Suppressor macrophage (primary cell): Measurements from ENCODE around the gene DDX54.

ENCODE experiments used
- DNase-seq, 4 experiments: peaks; one replicate each; pipeline ENCODE4 v3.0.0-alpha.2; 2020 to 2022

The DDX54 gene

DNA sequence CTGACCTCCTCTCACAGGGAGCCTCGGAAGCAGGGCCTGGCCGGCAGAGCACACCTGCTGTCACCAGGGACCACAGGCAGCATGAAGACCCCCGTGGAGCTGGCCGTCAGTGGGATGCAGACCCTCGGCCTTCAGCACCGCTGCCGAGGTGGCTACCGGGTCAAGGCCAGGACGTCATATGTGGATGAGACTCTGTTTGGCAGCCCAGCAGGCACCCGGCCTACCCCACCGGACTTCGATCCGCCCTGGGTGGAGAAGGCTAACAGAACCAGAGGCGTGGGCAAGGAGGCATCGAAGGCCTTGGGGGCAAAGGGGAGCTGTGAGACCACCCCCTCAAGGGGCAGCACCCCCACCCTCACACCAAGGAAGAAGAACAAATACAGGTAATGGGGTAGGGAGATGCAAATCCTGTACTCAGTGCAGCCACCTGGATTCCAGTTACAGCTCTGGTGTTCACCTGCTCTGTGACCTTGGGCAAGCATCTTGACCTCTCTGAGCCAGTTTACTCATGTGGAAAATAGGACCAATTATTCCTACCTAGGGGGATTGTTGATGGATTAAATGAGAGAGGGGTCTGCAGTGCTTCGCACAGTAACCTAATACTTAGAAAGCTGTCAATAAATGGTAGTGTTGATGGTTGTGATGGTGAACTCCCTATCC is 1.5 kb upstream of the DDX54 start:
- no peak for DNase-seq

DNA sequence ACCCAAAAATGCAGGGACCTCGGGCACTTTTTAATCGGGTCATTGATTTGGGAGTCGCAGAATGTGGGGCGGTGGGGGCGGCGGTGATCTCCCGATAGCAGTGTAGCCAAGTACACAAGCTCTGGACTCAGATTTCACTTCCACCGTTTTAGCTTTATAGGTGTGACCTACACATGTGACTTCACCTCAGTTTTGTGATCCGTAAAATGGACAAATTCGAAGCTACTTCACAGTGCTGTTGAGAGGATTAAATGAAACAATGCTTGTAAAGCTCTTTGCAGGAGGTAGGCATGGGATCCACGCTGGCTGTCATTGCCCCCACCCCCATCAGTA is 721 bp upstream of the DDX54 start:
- peak in 1 of 4 experiments; percentile 13 for DNase-seq

DNA sequence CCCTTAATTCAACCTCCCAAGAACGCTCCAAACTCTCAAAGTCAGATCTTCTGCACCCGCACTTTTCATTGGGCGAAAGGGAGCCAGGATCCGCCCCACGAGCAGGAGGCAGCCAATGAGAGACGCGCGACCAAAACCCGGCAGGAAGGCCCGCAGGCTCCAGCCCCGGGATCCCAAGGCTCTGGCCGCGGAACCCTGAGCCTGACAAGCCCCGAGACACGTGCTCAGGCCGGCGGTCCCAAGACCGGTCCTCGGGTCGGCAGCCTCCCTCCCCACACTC is 438 bp downstream of the DDX54 start:
- peak; percentile 91 to 96 (median 94) for DNase-seq

DNA sequence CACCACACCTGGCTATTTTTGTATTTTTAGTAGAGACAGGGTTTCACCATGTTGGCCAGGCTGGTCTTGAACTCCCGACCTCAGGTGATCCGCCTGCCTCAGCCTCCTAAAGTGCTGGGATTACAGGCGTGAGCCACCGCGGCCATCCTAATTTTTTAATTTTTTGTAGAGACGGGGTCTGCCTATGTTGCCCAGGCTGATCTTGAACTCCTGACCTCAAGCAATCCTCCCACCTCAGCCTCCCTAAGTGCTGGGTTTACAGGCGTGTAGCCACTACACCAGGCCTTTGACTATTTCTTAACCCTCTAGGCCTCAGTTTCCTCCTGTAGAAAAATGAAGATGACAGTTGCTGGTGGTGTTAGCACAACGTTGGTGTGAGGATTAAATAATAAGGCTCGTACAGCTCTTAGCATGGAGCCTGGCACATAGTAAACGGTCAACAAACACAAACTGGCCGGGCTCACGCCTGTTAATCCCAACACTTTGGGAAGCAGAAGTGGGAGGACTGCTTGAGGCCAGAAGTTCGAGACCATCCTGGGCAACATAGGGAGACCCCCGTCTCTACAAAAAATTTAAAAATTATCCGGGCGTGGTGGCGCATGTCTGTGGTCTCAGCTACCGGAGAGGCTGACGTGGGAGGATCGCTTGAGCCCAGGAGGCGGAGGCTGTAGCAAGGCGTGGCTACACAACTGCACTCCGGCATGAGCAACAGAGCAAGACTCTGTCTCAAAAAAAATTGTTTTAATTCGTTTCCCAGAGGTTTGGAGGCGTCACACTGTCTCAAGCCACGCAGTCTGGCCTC is 979 bp downstream of the DDX54 start:
- peak in 1 of 4 experiments; percentile 83 for DNase-seq

DNA sequence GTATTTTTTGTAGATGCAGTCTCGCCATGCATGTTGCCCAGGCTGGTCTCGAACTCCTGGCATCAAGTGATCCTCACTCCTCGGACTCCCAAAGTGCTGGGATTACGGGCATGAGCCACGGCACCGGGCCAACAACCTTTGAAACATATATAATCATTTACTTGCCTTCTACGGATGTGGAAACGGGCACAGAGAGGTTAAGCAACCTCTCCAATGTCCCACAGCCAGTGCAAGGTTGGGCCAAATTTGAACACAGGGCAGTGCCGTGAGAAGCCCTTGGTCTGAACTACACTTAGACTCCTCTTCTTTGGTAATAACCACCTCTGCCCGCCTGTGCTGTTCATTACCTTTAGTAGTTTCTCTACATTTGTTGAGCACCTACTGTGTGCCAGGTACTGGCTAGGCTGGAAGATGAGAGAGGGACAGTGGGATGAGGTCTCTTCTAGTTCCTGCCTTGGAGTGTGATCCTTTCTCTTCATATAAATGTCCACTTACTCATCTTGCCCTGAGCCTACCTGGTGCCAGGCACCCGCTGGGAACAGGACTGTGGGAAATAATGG is 2.2 kb downstream of the DDX54 start:
- no peak for DNase-seq

DNA sequence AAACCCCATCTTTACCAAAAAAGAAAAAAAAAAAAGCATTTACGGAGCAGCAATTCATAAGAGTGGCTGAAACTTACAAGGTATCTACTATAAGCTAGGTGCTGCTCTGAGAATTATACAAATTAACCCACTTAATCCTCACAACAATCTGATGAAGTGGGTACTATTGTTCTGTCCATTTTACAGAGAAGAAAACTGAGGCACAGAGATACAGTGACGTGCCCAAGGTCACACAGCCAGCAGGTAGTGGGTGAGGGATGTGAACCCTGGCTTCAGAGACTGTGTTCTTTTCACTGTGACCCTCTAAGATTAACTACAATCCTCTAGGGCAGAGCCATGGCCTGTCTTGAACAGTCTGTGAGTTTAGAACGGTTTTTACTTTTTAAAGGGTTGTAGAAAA is 3.3 kb downstream of the DDX54 start:
- no peak for DNase-seq

DNA sequence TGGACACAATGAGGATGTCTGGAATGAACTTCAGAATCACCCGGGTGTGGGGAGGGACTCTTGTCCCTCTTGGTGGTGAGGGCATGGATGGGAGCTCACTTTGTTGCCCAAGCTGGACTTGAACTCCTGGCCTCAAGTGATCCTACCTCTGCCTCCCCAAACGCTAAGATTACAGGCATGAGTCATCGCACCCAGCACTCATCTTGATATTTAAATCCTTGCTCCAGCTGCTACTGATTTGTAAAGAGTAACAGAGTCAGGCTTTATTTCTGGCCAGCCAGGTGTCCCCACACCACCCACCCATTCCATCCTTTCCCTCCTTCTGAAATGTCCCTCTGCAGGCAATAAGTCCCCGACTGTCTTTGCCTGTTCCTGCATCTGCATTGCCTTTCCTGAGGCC is 4.9 kb downstream of the DDX54 start:
- no peak for DNase-seq

DNA sequence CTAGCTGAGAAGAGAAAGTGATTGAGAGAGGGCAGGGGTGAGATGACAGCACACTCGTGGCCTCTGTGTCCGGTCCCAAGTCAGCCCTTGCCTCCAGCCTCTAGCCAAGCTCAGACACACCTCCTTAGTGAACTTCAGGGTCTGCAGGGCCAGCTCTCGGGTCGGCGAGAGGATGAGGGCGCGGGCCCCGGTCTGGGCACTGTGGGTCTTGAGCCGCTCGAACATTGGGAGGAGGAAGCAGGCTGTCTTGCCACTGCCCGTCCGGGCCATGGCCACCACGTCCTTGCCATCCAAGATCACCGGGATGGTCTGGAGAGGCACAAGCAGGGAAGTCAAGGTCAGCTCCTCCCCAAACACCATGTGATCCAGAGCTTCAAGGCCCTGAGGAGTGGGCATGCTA is 6.3 kb downstream of the DDX54 start:
- DNase-seq, result no peak

DNA sequence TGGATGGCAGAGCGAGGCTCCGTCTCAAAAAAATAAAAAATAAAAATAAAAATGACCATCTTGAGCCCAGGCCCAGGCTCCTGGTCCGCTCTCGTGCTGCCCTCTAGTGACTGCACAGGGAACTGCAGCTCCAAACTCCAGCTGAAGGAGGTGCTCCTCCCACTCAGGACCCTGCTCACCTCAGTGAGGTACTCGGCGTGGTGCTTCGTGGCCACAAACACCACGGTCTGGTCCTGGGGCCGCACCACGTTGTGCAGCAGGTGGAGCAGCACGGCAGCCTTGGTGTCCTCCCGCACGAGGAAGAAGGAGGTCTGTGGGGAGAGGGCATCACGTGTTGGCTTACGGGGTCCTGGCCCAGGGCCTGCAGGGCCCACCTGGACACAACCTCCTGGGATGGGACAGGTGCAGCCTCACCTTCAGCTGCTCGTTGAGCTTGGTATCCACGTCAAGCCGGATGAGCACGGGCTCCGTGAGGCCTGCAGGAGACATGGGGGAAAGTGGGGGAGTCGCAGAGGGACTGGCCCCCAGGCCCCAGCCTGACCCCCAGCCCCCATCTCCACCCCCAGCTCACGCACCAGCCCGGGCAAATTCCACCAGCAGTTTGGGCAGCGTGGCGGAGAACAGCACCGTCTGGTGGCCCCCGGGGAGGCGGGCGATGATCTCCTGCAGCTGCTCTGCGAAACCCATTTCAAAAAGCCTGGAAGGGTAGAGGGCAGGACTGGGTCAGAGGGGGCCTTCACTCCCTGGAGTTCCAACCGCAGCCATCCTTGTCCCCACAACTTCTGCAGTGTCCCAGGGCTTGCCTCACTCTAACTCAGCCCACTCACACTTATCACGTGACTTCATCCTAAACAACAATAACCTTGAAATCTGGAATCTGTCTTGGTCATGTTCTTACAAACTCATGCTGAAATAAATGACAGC is 10.6 kb downstream of the DDX54 start:
- DNase-seq, result peak; percentile 68 to 83 (median 78)

DNA sequence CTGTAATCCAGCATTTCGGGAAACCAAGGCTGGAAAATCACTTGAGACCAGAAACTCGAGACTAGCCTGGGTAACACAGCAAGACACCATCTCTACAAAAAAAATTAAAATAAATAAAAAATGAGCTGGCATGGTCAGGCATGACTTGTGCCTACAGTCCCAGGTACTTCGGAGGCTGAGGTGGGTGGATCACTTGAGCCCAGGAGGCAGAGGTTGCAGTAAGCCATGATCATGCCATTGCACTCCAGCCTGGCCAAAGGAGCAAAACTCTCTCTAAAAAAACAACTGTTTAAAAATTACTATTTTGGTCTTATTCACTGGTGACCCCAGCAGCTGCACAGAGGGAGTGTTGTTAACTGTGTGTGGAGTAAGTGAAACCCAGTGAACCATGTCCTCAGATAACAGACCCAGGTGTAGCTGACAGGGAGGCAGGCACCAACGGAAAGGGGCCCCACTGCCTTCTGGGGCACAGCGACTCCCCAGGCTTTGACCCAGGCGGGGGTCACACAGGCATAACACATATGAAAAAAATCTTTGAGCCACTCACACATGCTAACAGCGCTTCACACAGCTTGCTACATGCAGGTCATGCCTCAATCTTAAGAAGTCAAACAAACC is 12.1 kb downstream of the DDX54 start:
- no peak for DNase-seq

DNA sequence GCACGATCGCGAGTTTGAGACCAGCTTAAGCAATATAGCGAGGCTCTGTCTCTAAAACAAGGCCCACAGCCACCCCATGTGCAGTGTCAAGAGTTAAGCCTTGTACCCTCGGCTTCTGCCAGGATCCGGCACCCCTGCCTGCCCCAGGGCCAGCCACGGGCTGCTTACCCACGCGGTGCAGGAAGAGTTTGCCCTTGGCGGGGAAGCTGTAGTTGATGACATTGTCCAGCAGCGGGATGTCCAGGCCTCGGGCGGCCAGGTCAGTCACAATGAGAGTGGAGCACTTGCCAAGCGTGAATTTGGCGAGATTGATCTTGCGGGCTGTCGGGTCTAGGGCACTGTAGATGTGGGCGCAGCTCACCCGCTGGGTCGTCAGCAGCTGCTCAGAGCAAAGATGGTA is 13.1 kb downstream of the DDX54 start:
- no peak for DNase-seq

DNA sequence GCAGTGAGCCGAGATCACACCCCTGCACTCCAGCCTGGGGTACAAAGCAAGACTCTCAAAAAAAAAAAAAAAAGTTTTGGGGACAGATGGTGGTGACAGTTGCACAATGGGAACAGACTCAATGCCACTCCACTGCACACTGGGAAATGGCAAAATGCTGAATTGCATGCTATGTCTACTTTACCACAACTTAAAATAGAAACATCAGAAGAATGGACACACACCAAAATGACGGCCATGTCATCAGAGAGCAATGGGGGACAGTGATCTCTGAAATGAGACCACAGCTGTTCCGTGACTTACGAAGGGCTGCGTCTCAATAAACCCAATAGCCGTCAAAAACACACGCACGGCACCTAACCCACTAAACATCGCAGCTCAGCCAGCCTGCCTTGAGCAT is 13.7 kb downstream of the DDX54 start:
- DNase-seq, result no peak

DNA sequence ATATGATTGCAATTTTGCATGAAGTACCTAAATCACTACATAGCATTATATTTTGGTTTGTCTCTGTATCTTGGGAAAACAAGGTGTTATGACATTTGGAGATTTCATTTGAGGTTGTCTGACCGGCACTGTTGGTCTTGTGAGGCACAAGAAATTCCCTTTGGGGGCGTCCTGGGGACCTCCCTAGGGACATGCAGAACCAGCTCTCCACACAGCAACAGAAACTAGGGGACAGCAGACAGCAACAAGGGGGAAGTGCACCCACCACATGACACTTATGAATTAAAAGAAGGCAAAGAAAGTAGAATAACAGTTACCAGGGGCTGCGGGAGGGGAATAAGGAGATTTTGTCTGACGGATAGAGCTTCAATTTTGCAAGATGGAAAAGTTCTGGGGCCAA is 14.4 kb downstream of the DDX54 start:
- no peak for DNase-seq

DNA sequence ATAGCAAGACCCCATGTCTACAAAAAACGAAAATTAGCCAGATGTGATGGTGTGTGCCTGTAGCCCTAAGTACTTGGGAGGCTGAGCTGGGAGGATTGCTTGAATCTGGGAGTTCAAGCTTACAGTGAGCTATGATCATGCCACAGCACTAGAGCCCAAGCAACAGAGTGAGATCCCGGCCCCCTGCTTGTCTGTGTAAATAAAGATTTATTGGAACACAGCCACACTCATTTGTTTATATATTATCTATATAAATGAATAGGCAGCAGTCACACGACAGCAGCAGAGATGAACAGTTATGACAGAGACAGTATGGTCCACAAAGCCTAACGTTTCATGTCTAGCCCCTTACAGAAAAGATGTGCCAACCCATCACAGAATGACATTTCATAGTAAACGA is 14.8 kb downstream of the DDX54 start:
- no peak for DNase-seq

DNA sequence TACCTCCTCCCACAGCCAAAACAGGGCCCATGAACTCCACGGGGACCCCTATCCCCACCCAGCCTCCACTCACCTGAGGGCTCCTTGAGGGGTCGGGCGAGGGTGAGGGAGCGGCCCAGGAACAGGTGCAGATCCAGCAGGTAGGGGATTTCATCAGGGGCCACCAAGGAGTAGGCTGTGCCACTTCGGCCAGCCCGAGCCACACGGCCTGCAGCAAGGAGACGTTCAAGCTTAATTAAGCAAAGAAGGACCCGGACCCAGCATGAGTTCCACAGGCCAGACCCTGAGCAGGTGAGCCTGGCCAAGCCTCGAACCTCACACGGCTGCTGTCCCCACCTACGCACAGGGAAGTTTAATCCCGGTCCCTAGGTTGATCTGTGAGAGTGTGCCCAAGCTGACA is 15.6 kb downstream of the DDX54 start:
- DNase-seq, result no peak

DNA sequence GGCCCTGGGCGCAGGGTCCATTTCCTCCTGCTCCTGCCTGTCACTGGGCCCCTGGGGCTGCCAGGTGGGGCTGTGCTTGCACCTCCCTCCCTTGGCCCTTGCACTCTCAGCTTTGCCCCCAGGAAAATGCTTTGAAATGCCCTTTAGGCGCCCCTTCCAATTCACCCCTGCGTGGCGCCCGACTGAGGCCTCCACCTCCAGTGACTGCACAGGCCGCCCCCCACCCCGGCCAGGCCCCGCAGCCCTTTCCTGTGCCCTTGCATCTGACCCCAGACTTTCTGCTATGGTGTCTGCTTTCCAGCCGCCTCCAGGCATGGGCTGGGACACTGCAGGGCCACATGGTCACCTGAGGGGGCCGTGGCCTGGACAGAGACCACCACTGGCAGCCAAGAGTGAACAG is 17.4 kb downstream of the DDX54 start:
- no peak for DNase-seq

DNA sequence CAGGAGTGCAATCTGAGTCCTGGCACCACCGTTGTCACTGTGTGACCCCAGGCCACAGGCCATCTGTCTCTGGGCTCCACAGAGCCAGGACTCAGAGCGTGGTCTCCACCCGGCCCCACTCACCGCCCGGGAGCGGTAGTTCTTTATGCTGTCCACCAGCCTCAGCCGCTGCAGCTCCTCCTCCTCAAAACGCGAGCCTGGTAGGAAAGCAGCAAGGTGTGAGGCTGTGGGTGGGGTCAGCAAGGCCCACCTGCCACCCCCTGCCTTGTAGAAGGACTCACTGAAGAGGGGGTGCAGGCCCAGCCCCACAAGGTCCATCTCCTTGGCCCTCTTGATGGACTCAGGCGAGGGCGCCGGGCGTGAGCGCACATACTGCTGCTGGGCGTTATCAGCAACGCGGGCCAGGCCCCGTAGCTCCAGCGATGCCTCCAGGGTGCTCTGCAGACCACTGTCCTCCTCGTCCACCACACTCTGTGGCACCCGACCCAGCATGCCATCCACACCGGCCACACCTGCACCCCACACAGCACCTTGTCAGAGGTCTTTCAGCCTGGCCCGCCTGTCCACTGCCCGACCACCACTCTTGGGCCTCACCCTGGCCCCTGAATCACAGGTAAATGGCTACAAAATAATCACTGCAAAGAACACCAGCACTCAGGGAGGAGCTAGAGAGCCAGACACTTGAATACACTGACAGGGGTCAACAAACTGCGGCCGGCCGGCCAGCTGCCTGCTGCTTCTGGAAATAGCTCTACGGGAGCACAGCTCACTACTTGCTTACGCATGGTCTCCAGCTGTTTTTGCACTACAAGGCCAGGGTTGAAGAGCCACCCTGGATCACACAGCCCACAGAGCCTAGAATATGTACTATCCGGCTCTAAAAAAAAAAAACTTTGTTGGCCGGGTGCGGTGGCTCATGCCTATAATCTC is 19.5 kb downstream of the DDX54 start:
- DNase-seq, result no peak

DNA sequence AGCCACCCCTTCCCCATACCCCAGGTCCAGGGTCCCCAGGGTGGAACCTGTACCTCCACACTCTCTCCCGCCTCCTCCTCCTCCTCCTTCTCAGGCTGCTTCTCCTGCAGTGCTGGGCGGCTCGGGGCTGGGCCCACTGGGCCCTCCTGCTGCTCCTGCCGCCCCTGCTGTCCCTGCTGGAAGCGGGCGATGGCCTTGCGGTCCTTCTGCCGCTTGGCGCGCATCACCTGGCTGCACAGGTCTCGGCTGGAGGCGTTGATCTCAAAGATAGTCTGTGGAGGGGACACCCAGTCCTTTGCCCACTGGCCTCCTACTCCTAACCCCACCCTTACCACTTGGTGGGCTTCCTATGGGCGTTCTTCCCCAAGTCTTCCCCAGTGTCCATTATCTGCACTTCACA is 21.3 kb downstream of the DDX54 start:
- DNase-seq, result no peak

DNA sequence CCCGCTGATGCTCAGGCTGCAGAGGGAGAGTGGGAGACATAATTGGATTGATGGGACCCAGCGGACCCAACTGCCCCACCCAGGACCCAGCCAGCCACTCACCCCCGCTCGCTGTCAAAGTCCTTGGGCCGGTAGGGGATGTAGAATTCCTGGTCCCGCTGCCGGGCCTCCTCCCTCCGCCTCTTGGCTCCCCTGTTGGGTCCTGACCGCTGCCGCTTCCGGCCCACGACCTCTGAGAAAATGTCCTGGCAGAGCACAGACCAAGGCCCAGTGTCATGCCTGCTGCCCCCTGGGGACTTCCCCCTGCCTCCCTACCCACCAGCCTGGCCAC is 22.3 kb downstream of the DDX54 start:
- no peak for DNase-seq

DNA sequence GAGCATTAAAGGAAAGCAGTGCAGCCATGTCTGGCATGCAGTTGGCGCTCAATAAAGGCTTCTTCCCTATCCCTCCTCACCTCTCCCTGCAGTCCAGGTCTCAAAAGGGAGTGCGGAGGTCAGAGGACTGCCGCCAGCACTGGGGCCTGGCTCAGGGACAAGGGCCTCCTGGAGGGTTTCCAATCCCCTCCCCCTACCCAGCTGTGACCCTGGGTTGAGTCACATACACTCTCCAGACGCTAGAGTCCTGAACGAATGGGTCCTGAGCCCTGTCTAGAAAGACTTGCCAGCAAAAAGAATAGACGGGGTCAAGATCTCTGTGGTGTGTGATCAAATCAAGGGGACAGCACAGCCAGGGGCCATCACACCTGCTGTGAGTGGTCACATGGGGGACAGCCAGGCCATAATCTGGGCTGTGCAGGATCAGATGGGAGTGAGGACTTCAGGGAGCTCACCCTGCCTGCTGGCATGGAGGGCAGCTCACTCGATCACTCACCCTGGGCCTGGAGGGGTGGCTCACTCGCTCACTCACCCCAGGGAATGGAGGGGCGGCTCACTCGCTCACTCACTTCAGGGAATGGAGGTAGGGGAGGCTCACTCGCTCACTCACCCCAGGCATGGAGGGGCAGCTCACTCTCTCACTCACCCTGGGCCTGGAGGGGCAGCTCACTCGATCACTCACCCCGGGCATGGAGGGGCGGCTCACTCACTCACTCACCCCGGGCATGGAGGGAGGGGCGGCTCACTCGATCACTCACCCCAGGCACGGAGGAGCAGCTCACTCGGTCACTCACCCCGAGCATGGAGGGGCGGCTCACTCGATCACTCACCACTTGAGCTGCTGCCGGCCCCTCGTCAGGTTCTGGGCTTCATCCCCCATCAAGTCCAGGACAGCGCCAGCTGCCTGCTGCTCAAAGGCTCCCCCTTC is 22.9 kb downstream of the DDX54 start:
- no peak for DNase-seq
